Suprapubic skin (tissue), 4 donors: ENCODE measurements around the gene SLC35F1. TPM values are rescaled to one million over a fixed set of nuclear protein-coding genes. Genes with fewer than 3 reads are reported as not detected.

Experiments
- DNase-seq, 2 donors: peaks; one replicate each; pipeline ENCODE4 v3.0.0-alpha.2; 2019; ENCODE audit warnings: low spot score in 2 of 2
- H3K27ac ChIP-seq: fragments of 200-600 bp; sonication (generic); one replicate; pipeline ENCODE4 v1.5.1; 2019
- H3K27me3 ChIP-seq: fragments of 200-600 bp; sonication (generic); one replicate; pipeline ENCODE4 v1.5.1; 2019
- H3K36me3 ChIP-seq: fragments of 200-600 bp; sonication (generic); one replicate; pipeline ENCODE4 v1.5.1; 2019
- H3K4me1 ChIP-seq: fragments of 200-600 bp; sonication (generic); one replicate; pipeline ENCODE4 v1.5.1; 2019
- H3K4me3 ChIP-seq: fragments of 200-600 bp; sonication (generic); one replicate; pipeline ENCODE4 v1.5.1; 2019; ENCODE audit warnings: mild to moderate bottlenecking
- H3K9me3 ChIP-seq: fragments of 200-600 bp; sonication (generic); one replicate; pipeline ENCODE4 v1.5.1; 2019
- EP300 ChIP-seq: sonication (generic); formaldehyde crosslinking; IDR thresholded peaks from one replicate; pipeline ENCODE4 v1.6.1; 2017; ENCODE audit warnings: antibody characterized with exemption
- POLR2A ChIP-seq, 2 donors: fragments of 450-650 bp; IDR thresholded peaks; one replicate each; pipeline ENCODE4 v1.6.1; 2017; ENCODE audit warnings: antibody characterized with exemption in 2 of 2, mild to moderate bottlenecking in 2 of 2, moderate library complexity in 2 of 2
- POLR2AphosphoS5 ChIP-seq, 3 donors: sonication (generic); formaldehyde crosslinking; IDR thresholded peaks; one replicate each; pipeline ENCODE4 v1.6.1; 2017; ENCODE audit warnings: antibody characterized with exemption in 3 of 3
- WGBS: methylation state at CpG from one replicate; pipeline ENCODE4 v1.1.5; 2018; 5-methylcytosine and 5-hydroxymethylcytosine counted together
- total RNA-seq, 4 donors: library from RNA; depleted of rRNA; stranded (reverse); fragments of >200 nt; gene quantifications; one replicate each; pipeline ENCODE4 v1.1.0, GENCODE V29; 2016
- TF ChIP-seq, protein P1 (sequence below), 2 donors: fragments of 200-600 bp in 1 of 2; fragments of 450-650 bp in 1 of 2; sonication (generic) in 1 of 2; IDR thresholded peaks; one replicate each; pipeline ENCODE4 v1.5.1; 2016 to 2019; ENCODE audit warnings: antibody characterized with exemption in 2 of 2, mild to moderate bottlenecking in 1 of 2, moderate library complexity in 1 of 2

The SLC35F1 gene
- total RNA-seq, 4 donors from 2014 or later: 0.34 to 1.1 (median 0.95) TPM

DNA sequence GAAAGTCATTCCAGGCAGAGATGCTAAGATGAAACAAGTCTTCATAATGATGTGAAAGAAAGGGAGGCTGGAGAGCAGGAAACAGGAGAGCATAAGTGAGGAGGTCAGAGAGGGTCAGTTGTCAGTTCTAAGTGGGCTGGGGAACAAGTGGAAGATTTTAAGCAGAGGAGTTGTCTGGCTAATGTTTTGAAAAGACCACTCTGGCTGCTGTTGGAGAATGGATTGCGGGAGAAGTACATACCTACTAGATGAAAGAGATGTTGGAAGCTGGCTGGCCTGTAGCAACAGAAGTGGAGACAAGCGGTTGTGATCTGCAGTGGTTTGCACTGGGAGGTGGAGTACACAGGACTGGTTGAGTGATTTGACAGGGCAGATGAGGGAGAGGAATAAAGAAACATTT, 10.1 kb downstream of the SLC35F1 start:
- TF ChIP-seq, protein P1, sequence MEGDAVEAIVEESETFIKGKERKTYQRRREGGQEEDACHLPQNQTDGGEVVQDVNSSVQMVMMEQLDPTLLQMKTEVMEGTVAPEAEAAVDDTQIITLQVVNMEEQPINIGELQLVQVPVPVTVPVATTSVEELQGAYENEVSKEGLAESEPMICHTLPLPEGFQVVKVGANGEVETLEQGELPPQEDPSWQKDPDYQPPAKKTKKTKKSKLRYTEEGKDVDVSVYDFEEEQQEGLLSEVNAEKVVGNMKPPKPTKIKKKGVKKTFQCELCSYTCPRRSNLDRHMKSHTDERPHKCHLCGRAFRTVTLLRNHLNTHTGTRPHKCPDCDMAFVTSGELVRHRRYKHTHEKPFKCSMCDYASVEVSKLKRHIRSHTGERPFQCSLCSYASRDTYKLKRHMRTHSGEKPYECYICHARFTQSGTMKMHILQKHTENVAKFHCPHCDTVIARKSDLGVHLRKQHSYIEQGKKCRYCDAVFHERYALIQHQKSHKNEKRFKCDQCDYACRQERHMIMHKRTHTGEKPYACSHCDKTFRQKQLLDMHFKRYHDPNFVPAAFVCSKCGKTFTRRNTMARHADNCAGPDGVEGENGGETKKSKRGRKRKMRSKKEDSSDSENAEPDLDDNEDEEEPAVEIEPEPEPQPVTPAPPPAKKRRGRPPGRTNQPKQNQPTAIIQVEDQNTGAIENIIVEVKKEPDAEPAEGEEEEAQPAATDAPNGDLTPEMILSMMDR (IDR thresholded peaks at IDR 0.05): no peak
- TF ChIP-seq EP300 (no peak), POLR2A (IDR thresholded peaks at IDR 0.05) (no peak)
- 75% methylated on average over 2 of the region's 2 CpGs for WGBS
- peaks cover 22% of the 10 kb centered on the region for H3K27me3 ChIP-seq
- H3K4me1 ChIP-seq: peaks cover 2% of the 10 kb centered on the region
- no peak for DNase-seq
- H3K4me3 ChIP-seq: no peak overlapping the region
- no peak overlapping the region for H3K27ac ChIP-seq
- no peaks in the 10 kb centered on the region for H3K9me3 ChIP-seq
- H3K36me3 ChIP-seq: no peaks in the 10 kb centered on the region

DNA sequence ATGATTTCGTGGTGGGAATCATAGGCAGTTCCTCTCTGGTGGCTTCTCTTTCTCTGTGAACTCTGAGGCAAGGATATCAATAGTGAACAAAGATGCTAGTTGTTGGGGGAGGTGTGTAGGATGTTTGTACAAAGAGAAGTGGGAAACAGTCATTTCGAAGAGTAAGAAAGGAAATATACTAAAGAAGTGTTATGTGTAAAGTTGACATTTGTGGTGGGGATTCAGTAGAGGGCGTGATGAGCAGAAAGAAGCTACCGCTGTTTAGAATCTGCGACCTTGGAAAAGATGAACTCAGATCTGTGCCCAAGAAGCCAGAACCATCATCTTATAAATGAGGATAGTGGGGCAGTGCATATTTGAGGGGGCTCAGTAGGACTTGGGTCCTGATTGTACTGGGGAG, 11.4 kb downstream of the SLC35F1 start:
- Histone ChIP-seq H3K4me1 (peaks cover 2% of the 10 kb centered on the region), H3K9me3 (no peaks in the 10 kb centered on the region), H3K36me3 (no peaks in the 10 kb centered on the region), H3K27ac (no peak overlapping the region), H3K27me3 (peaks cover 22% of the 10 kb centered on the region), H3K4me3 (no peak overlapping the region)
- TF ChIP-seq POLR2A (IDR thresholded peaks at IDR 0.05) (no peak), EP300 (no peak)
- TF ChIP-seq, protein P1 (IDR thresholded peaks at IDR 0.05): no peak
- 73% methylated on average over 5 of the region's 5 CpGs for WGBS
- no peak for DNase-seq

DNA sequence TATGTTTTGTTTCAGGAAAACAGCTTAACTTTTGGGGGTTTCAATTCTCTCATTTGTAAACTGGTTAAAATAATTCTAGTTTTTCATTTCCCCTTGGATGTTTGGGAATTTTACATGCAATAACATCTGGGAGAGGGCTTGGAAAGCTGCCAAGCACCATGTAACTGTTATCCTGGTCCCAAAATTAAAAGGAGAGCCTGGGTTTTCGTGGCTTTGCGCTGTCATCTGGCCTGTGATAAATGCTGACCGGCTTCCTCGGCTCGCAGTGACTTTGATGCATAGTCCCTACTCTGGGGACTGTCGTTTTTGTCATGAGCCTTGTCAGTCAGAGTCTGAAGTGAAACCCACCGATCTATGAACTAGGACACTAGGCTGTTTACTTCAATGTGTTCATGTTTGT, 12.2 kb downstream of the SLC35F1 start:
- Histone ChIP-seq H3K27ac (no peak overlapping the region), H3K4me1 (peaks cover 2% of the 10 kb centered on the region), H3K9me3 (no peaks in the 10 kb centered on the region), H3K4me3 (no peak overlapping the region), H3K27me3 (peaks cover 22% of the 10 kb centered on the region), H3K36me3 (no peaks in the 10 kb centered on the region)
- 18% methylated on average over 7 of the region's 7 CpGs for WGBS
- TF ChIP-seq EP300: no peak
- TF ChIP-seq, protein P1 (IDR thresholded peaks at IDR 0.05): no peak
- TF ChIP-seq POLR2A (IDR thresholded peaks at IDR 0.05): no peak
- TF ChIP-seq POLR2AphosphoS5 (IDR thresholded peaks at IDR 0.05): no peak
- no peak for DNase-seq

GRCh38 chr6:117919775-117920729, 13.0 kb downstream of the SLC35F1 start:
- Histone ChIP-seq H3K27ac (no peak overlapping the region), H3K9me3 (no peaks in the 10 kb centered on the region), H3K4me1 (peaks cover 2% of the 10 kb centered on the region), H3K4me3 (peak overlapping the region; percentile 29), H3K36me3 (no peaks in the 10 kb centered on the region), H3K27me3 (peaks cover 22% of the 10 kb centered on the region)
- DNase-seq: no peak
- 5% methylated on average over 35 of the region's 39 CpGs for WGBS
- TF ChIP-seq EP300 (no peak), POLR2A (IDR thresholded peaks at IDR 0.05) (no peak), POLR2AphosphoS5 (IDR thresholded peaks at IDR 0.05) (no peak)
- TF ChIP-seq, protein P1 (IDR thresholded peaks at IDR 0.05): no peak

DNA sequence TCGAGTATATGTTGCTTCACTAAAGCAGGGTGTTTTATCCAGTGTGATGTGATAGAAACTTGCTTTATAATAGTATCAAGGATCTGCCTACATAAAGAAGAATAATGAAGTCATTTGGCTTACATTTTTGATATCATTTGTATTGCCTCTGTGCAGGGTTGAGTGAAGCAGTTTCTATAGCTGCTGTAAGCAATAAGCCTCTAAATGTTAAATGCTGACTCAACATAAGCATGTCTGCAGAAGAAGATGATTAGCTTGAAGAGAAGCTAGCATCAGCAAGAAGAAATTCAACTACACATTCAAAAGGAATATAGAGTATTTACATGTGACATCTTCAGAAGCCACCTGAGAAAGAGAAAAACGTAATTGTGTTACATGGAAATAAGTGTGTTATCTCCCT, 17.6 kb downstream of the SLC35F1 start:
- no peaks in the 10 kb centered on the region for H3K36me3 ChIP-seq
- no peak overlapping the region for H3K27ac ChIP-seq
- H3K9me3 ChIP-seq: no peaks in the 10 kb centered on the region
- WGBS: 70% methylated on average over 2 of the region's 2 CpGs
- no peaks in the 10 kb centered on the region for H3K4me1 ChIP-seq
- TF ChIP-seq POLR2AphosphoS5 (IDR thresholded peaks at IDR 0.05) (no peak), POLR2A (IDR thresholded peaks at IDR 0.05) (no peak), EP300 (no peak)
- TF ChIP-seq, protein P1 (IDR thresholded peaks at IDR 0.05): no peak
- H3K4me3 ChIP-seq: no peak overlapping the region
- H3K27me3 ChIP-seq: peaks cover 17% of the 10 kb centered on the region
- DNase-seq: no peak
